GM21717 (cell line): ENCODE data around the gene SVEP1.
A peak's percentile ranks its signal among the peaks of the same experiment; 100 is the strongest.
"Not testable (repeated sequence)": the region's sequence is repeated elsewhere in the genome, so short reads cannot be mapped to it uniquely, and the experiment has no call there.

Experiments
- ATAC-seq: cut with Tn5 transposase; IDR thresholded peaks from one replicate; pipeline ENCODE4 v1.9.1; 2021; ENCODE audit warnings: mild to moderate bottlenecking, moderate library complexity; ENCODE audit not compliant: unreplicated experiment

Gene SVEP1

DNA sequence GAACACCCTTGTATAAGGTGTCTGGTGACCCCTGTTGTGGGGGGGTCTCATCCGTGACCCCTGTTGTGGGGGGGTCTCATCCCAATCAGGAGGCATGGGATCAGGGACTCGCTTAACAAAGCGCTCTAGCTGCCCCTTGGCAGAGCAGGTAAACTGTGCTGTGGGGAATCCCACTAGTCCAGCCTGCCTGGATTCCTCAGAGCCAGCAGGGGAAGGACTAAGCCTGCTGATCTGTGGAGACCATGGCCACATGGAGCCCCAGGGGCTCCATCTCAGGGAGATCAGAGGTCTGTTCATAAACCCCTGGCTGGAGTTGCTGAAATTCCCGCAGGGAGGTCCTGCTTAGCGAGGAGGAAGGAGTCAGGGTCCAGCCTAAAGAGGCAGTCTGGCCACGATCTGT is 196.1 kb downstream of the SVEP1 start:
- ATAC-seq = no peak

- no peak for ATAC-seq
Measured at GRCh38 chr9:110382731-110383130, 196.8 kb downstream of the SVEP1 start.

GRCh38 chr9:110371411-110372007 is 208.0 kb downstream of the SVEP1 start:
- no peak for ATAC-seq

- ATAC-seq = no peak
Measured at GRCh38 chr9:110370315-110370714, 209.2 kb downstream of the SVEP1 start.

DNA sequence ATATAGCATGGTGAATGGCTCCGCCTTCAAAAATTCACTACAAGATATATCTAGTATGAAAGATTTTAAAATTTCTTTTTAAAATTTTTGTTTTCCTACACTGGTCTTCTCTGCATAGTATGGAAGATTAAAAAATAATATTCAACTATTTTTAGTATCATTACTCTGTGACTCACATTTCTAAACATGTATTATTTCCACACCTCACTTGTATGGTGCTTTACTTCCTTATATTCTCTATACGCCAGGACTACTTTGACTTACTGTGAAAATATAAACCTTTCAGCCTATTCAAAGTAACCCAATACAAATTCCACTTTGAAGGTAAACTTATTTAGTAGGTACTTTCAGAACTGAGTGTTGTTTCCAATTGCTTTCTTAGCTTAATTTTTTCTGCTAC is 215.1 kb downstream of the SVEP1 start:
- ATAC-seq = no peak

DNA sequence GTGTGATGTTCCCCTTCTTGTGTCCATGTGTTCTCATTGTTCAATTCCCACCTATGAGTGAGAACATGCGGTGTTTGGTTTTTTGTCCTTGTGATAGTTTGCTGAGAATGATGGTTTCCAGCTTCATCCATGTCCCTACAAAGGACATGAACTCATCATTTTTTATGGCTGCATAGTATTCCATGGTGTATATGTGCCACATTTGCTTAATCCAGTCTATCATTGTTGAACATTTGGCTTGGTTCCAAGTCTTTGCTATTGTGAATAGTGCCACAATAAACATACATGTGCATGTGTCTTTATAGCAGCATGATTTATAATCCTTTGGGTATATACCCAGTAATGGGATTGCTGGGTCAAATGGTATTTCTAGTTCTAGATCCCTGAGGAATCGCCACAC is 220.5 kb downstream of the SVEP1 start:
- ATAC-seq = not testable (repeated sequence)

- no peak for ATAC-seq
Measured at GRCh38 chr9:110357505-110357904, 222.0 kb downstream of the SVEP1 start.

DNA sequence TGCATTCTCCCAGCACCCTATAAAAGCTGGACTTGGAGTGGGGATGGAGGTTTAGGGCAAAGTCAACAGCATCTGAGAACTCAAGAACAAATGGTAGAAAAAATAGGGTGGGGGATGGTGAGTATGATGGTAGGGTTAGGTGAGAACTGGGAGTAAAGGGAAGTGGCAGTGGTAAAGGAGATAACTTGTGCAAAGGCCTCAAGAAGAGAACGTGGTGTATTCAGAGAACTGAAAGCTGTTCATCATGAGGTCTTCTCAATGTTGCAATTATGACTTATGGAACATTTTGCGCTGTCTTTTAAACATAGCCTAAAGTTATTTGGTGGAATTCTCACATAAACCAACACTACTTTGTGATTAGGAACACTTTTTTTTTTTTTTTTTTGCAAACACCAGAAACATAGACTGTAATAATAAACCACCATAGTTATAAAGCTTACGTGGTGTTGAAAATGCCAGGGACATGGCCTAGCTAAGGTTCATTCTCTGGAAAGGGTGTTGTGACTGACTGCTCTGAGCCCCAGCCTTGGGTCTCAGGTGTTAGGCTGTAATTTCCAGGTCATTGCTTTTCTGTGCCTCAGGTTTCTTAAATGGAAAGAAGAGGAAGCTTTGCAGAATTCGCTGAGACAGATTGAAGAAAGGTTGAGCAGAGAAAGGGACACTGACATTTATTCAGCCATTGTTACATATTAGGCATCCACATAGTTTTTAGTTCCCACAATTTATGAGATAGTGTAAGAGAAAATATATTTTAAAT is 222.7 kb downstream of the SVEP1 start:
- no peak for ATAC-seq

GRCh38 chr9:110355911-110356310 is 223.6 kb downstream of the SVEP1 start:
- ATAC-seq = no peak

GRCh38 chr9:110351009-110351467 is 228.5 kb downstream of the SVEP1 start:
- ATAC-seq = no peak

DNA sequence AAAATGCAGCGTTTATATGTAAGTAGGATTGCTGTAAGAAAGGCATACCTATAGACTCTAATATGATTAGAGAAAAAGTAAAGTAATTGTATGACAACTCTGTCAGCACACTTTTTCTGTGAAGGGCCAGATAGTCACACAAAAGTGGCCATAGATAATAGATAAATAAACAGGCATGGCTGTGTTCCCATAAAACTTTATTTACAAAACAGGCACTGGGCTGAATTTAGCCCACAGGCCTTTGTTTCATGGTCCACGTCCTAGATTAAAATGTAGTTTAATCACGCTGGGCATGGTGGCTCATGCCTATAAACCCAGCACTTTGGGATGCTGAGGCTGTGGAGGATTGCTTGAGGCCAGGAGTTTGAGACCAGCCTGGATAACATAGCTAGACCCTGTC is 233.2 kb downstream of the SVEP1 start:
- no peak for ATAC-seq

GRCh38 chr9:110344821-110345220 is 234.7 kb downstream of the SVEP1 start:
- no peak for ATAC-seq

GRCh38 chr9:110343551-110343950 is 236.0 kb downstream of the SVEP1 start:
- ATAC-seq = no peak

DNA sequence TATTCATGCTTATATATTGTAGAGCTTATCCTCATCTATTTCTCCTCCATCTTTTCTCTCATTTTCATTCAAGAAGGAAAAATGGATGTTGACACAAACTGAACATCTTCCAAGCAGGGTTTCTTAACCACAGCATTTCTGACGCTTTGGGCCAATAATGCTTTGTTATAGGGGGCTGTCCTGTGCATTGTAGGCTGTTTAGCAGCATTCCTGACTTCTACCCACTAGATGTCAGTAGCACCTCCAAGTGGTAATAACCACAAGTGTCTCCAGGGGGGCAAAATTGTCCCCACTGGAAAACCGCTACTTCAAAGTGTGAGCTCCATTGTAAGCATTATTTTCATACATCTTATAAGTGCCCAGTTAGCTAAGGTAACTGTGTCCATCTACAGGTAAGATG is 239.2 kb downstream of the SVEP1 start:
- ATAC-seq = no peak

GRCh38 chr9:110338143-110338542 is 241.4 kb downstream of the SVEP1 start:
- no peak for ATAC-seq

- ATAC-seq = no peak
Measured at GRCh38 chr9:110337727-110338126, 241.8 kb downstream of the SVEP1 start, which contains the start of gene TXNDC8. Gene TXNDC8, minus strand, starts transcription at chr9:110337863.

DNA sequence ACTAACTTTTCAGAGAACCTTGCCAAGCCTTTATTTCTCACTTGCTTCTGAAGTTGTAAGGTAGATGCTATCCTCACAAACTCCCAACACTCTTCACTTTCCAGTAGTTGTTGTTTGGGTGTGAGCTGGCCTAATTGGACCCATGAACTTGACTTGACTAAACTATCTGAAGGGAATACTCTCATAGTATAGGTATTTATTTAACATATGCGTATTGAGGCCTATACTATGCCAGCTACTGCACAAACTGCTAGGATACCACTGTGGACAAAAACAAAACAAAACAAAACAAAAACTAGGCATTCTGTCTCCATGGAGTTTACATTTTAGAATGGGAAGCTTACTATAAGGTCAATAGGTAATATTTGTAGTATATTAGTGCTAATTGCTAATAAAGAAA is 243.2 kb downstream of the SVEP1 start:
- no peak for ATAC-seq

DNA sequence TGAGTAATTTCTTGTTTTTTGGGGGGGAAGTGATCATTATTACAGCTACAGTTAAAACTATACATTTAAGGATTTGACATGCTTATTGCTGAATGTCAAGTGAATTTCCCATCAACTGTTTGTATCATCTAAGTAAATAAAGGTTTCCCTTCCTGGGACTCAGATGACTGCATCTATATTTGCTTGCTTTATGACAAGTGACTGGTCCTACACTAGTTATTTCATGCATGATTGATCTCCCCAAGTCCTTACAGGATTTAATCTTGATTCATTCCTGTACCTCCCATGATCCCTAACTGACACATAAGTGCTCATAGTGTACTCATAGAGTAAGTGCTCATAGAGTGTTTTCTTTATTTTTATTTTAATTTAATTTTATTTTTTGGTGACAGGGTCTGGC is 244.7 kb downstream of the SVEP1 start:
- ATAC-seq = no peak

DNA sequence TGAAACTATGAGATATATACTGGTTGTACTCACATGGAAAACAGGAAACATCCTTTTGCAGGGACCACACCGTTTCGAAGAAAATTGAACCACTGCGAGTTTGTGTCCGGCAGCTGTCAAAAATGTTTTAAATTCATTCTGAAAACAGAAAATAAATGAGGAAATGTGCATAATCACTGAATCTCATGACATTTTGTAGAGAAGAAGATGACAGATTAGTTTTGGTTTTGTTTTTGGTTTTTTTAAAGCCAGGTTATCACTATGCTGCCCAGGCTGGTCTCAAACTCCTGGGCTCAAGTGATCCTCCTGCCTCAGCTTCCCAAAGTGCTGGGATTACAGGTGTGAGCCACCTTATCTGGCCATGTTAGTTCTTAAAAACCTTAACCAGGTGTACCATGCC is 245.4 kb downstream of the SVEP1 start:
- ATAC-seq = peak; percentile 88

DNA sequence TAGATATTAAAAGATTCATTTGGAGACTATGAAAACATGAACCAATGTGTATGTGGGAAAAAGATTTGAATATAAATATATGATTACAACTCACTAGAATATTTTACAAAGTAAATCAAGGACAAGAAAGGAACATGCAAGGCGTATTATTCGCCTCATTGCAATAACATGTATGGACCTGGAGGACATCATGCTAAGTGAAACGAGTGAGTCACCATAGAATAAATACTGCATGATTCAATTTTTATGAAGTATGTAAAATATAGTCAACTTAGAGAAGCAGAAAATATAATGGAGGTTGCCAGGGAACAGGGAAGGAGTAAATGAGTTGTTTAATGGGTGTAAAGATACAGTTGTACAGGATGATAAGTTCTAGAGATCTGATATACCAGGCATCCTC is 246.8 kb downstream of the SVEP1 start:
- ATAC-seq = no peak

DNA sequence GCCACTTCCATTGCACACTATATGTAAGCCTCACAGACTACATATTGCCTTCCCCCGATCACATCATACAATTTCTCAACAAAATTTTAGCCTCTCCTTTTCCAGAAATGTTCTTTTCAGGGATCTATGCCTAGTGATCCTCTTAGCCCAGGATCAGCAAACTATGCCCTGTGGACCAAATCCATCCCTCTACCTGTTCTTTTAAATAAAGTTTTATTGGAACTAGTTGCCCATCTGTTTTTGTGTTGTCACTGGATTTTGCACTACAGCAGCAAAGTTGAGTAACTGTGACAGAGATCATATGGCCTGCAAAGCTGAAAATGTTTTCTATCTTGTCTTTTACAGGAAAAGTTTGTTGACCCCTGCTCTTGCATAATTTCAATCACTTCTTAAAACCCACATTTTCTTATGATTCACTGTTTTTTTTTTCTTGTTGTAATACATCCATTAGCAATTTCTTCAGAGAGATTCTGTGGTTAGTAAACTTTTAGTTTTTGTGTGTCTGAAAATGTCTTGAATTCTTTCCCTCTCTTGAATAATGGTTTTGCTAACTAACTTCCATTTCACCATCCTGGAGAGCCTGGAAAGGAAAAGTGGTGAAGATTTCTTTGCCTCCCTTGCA is 248.9 kb downstream of the SVEP1 start:
- ATAC-seq = no peak

DNA sequence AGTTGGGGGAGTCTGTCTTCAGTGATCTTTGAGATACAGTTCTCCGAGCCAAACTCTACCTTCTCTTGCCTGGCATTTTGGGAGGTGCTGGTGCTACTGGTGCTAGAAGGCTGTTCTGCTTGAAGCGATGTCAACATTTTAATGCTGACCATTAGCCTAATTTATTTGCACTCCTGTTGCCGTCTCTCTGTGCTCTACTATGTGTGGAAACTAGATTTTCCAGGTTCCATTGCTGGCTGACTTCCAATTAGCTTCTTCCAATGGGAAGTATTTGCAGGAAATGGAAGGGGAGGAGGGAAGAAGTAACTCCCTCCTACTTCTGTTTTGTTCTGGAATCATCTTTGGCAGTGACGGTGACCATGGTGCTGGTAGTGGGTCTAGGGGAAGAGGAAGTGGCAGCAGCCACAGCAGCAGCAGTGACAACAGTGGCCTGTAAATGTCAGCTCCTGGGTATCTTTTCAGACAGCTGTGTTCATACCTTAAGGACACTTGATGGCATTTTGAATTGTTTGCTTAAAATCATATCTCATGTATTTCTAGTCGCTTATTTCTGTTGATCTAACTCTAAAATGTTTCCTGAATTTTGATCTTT is 249.8 kb downstream of the SVEP1 start:
- no peak for ATAC-seq
